Activated CD8-positive, alpha-beta memory T cell treated with anti-CD3 and anti-CD28 coated beads for 48 hours (primary cell): Measurements from ENCODE around the gene GUCA1C.

Source experiments
- DNase-seq, 3 experiments: peaks; one replicate each; pipeline ENCODE4 v3.0.0-alpha.2; 2020; ENCODE audit warnings: low read depth in 2 of 3, low spot score in 2 of 3

GUCA1C gene

GRCh38 chr3:108909799-108910198 is 43.9 kb downstream of the GUCA1C start:
- no peak for DNase-seq

- no peak for DNase-seq
Observed at GRCh38 chr3:108907194-108907593, 46.5 kb downstream of the GUCA1C start.

- no peak for DNase-seq
Observed at GRCh38 chr3:108899530-108899929, 54.1 kb downstream of the GUCA1C start.

- DNase-seq, result no peak
Observed at GRCh38 chr3:108897883-108898282, 55.8 kb downstream of the GUCA1C start.

- no peak for DNase-seq
Observed at GRCh38 chr3:108894981-108895380, 58.7 kb downstream of the GUCA1C start.

GRCh38 chr3:108891833-108892232 is 61.8 kb downstream of the GUCA1C start:
- DNase-seq, result no peak

- no peak for DNase-seq
Observed at GRCh38 chr3:108887777-108888176, 65.9 kb downstream of the GUCA1C start.

- DNase-seq, result no peak
Observed at GRCh38 chr3:108887121-108887520, 66.6 kb downstream of the GUCA1C start.

GRCh38 chr3:108883373-108883772 is 70.3 kb downstream of the GUCA1C start:
- DNase-seq, result no peak

- DNase-seq, result no peak
Observed at GRCh38 chr3:108882762-108883161, 70.9 kb downstream of the GUCA1C start.

- DNase-seq, result no peak
Observed at GRCh38 chr3:108879915-108880314, 73.8 kb downstream of the GUCA1C start.

GRCh38 chr3:108877901-108878300 is 75.8 kb downstream of the GUCA1C start:
- DNase-seq, result no peak

- no peak for DNase-seq
Observed at GRCh38 chr3:108863799-108864135, 89.9 kb downstream of the GUCA1C start.

- no peak for DNase-seq
Observed at GRCh38 chr3:108862865-108863798, 90.5 kb downstream of the GUCA1C start.

GRCh38 chr3:108861401-108861800 is 92.3 kb downstream of the GUCA1C start:
- no peak for DNase-seq
